IPS-NIHi11 (cell line): ENCODE measurements around the gene MAGI2.
"Not testable (repeated sequence)": the region's sequence is repeated elsewhere in the genome, so short reads cannot be mapped to it uniquely, and the experiment has no call there.

Source experiments
- DNase-seq: peaks from one replicate; pipeline ENCODE4 v3.0.0; 2012; ENCODE audit warnings: mixed read lengths, low spot score

MAGI2 gene

DNA sequence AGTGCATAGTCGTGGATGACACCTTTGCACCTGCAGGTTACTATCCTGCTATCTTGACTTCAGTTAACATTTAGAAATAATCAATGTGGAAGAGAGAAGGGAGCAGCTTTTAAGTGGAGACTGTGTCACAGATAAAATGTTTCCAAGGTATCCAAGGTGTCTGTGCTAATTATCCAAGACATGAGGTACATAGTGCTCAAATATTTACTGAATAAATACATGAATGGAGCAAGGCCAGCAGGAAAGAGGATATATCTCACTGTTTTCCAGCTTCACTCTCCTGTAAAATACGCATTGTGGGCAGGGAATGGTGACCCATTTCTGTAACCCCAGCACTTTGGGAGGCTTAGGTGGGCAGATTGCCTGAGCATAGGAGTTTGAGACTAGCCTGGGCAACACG, 1102.5 kb downstream of the MAGI2 start:
- DNase-seq = no peak

DNA sequence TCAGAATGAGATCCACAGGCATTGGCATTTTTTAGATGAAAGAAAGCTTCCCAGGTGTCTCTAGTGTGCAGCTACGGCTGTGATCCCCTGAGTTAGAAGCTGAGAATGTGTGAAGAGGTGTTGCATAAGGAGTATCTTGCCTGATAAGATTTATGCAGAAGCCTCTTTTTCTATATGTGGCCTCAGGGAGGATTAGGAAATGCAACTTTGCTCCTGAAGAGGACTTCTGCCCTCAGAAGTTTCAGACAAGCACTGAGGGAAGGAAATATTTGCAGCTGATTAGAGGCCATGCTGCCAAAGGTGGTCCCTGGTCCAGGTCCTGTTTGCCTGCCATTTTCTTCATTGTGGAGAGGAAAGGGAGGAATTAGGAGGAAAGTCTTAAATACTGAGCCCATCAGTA, 1103.1 kb downstream of the MAGI2 start:
- DNase-seq = no peak

DNA sequence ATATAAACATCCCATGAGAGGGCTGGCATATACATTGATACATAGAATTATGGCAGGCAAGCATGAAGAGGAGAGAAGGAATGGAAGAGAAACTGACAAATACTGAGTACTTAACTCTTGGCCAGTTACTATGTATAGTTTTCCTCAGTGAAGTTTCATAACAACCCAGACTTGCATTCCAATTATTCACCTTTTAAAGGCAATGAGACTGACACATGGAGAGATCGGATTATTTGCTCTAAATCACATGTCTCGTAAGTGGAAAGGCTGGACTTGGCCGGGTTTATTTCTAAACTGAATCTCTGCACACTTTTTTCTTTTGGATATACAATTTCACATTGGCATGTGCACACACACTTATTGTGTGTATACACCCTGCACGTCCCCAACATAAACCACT, 1106.6 kb downstream of the MAGI2 start:
- DNase-seq = no peak

DNA sequence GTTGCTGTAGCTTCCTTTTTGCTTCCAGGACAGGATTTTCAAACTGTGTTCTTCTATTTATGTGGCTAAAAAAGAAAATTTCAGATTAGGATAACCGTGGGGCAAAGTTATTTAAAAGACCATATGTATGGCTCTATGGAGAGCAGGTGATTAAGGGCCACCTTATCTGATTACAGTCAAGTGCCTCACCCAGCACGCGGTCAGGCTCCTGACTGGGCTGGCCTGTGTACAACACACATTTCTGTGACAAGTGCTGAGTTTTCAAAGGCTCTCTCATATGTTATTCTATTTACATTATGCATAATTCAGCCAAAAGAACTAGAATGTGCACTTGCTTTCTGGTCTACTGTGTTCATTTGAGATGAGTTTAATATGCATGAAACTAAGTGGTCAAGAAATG, 1107.5 kb downstream of the MAGI2 start:
- DNase-seq = no peak

DNA sequence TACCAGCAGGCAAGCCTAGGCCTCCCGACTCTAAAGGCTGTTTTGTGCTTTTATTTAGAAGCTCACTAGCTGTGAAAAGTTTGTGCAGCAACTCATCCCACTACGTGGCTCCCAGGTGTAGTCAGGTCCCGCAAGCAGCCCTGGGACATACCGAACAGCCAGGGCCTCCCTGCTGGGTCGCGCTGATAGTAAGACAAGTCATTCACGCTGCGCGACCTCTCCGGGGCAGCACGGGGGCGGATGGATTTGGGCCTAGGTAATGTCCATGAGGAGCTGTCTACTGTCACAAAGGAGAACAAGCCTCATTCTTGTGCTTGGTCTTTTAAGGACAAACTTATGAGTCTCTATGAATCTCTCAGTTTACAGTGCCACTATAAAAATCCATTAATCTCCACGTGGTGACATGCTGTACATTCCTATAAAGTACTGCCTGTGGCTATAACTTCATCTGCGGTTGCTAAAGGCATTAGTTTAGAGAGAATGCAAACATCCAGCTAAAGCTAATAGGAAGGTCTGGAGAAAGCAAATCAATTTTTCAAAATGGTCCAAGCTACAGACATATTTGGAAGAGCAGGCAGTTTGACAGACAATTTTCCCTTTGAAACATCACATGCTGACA, 1108.1 kb downstream of the MAGI2 start:
- no peak for DNase-seq

DNA sequence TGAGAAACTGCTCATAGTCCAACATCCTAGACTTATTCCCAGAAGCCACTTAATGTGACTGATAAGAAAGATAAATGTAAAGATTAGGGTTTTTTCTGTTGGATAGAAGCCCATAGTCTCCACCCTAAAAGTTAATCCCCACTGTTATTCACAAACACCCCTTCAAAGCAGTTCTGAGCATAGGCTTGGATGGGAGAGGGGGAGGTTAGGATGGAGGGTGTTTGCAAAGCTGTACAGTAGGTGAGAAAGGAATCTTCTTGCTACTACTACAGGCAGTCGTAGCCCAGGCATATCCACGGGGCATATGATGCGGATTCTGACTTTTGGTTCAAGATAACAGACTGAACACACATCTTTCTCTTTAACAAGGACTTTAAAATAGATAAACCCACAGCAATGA, 1119.0 kb downstream of the MAGI2 start:
- DNase-seq = no peak

DNA sequence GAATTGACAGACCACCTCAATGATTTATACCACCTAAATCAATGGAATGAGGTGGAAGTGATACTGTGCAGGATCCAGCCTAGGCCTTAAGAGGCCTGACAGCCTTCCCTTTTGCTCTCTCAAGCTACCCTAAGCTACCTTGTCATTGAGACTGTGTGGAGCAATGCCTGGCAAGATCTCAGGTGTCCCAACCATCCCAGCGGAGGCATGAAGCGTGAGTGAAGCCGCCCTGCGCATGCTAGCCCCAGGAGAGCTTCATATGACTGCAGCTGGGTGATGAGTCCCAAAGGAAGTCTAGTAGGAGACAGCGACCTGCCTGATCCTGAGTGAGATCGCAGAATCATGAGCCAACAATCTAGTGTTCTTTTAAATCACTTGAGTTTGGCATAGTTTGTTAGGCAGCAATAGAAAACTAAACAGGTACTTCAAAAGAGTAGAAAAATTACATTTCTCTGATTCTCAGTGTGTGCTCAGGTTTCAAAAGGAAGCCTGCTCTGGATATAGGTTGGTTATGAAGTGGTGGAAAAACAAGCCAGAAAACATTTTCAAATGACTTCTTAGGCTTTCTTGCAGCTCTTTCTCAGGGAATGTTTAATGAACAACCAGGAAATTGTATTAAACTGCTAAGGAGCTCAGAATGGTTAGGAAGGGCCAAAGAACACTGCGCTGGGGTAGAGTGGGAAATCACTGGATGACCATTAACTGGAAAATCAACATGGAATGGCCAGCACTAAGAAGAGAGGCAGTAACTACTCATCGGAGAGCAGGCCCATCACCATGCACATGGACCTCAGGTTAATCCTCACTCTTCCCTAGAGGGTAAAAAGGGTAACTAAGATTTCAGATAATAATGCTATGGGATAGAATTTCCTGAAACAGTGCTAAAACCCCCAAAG, 1119.7 kb downstream of the MAGI2 start:
- no peak for DNase-seq

DNA sequence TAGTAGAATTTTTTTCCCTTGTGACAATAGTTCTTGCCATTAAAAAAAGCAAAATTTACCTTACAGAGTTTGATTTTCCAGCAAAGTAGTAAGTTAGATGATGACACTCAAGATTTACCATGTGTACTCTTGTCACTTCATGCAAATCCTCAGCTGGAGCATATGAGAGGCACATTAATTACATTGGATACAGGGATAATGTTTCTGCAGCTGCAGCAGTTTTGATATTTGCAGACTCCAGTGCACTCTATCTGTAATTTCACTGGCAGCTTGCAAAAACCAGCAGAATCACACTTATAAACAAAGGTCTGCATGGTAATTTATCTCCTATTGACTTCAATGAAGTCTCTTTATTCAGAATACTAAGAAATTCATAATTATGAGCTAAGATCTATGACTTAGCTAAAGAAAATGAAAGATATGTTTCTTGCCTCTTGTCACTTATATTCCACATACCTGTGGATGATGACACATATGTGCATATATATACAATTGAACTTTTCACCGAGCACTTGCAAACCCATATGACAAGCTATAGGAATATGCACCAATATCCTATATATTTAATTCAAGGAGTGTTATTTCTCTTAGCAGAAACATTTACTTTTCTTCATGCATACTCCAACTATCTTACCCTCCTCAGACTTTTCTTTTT, 1124.3 kb downstream of the MAGI2 start:
- no peak for DNase-seq

DNA sequence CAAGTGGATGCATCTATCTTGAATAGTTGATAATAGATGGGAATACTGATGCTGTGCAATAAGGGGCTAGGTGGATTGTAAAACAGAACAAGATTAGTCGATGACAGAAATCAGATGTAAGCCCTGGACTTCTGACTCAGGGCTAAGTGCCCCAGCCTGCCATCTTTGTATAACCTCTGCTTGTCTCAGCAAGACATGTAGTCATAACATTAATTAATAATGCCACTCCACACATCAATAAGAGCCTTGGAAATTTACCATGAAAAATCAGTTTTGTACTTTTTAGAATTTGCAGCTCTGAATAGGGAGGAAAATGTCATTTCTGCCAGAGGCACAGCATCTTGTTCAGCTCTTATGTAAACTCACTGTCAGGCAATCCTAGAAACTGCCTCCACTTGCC, 1125.7 kb downstream of the MAGI2 start:
- DNase-seq = no peak

DNA sequence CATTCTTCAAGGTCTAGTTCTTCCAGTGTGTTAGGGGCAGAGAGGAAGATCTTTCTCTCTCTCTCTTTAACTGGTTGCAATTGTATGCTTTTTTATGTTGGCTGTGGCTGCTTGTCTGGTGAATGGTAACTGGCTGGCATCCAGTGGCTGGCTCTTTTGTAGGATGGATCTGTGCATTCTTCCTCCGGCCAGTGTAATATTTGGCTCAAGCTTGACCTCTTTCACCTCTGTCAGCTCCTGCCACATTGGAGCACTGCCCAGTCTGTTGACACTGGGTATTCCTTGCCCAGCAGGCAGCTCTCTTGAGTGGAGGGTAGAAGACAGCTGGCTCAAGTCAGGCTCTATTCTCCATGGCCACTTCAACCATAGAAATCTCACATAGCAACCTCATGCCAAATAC, 1126.6 kb downstream of the MAGI2 start:
- no peak for DNase-seq

DNA sequence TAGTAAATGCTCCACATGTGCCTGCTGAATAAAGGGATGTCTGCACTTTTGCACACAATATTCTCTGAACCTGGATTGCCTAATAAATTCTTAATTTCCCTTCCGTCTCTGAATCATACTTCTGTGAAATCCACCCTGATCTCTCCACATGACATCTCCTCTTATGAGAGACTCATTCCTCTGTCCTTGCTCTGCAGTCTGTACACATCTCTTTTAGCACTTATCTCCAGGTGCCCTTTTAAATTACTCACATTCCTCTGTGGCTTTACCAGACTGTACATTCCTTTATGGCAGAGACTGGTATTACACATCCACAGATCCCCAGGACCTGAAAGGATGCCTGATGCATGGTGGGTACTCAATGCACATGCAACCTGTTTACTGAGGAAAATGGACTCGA, 1127.3 kb downstream of the MAGI2 start:
- no peak for DNase-seq

DNA sequence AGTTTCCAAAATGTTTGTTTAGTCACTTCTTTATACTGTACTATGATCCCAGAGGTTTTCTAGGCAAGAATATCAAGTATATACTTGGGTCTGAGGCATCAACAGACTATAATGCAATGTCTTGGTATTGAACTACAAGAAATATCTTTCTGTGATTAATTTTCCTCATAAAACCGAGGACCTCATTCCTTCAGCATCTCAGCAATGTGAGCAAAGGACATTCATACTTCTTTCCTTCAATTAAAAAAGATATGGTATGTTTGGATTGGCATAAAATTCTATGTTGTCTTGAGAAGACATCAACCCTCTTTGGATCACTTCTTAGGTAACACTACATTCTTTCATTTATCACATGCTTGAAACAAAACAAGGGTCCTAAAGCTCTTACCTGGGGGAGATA, 1130.3 kb downstream of the MAGI2 start:
- DNase-seq = no peak

DNA sequence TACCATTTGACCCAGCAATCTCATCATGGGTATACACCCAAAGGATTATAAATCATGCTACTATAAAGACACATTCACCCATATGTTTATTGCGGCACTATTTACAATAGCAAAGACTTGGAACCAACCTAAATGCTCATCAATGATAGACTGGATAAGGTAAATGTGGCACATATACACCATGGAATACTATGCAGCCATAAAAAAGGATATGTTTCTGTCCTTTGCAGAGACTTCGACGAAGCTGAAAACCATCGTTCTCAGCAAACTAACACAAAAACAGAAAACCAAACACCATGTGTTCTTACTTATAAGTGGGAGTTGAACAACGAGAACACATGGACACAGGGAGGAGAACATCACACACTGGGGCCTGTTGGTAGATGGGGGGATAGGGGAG, 1131.2 kb downstream of the MAGI2 start:
- not testable (repeated sequence) for DNase-seq

DNA sequence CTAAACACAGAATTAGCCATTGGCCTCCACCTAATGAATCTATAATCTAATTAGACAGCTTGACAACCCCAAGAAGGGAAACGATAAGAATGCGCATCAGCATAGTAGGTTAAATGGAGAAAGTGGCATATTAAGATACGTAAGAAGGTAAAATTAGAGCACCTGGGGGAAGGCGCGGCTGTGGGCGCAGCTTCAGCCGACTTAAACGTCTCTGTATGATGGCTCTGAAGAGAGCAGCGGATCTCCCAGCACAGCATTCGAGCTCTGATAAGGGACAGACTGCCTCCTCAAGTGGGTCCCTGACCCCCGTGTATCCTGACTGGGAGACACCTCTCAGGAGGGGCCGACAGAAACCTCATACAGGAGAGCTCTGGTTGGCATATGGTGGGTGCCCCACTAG, 1136.1 kb downstream of the MAGI2 start:
- DNase-seq = no peak

DNA sequence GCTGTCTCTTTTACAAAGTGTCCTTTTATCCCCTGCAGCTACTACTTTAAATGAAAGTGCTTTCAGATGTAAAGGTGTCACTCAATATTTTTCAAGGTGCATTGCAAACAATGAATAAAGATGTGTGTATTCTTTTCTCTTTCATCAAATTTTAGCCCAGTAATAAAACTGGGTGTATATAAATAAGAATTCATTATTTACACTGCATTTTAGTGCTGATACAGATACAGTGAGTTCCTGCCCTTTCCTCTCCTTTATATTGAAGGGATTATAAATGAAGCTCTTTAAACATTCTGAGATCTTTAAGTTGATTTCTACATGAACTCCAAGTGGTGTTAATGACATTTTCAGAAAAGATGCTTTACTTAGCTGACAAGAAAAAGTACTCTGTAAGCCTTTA, 1137.4 kb downstream of the MAGI2 start:
- DNase-seq = no peak

DNA sequence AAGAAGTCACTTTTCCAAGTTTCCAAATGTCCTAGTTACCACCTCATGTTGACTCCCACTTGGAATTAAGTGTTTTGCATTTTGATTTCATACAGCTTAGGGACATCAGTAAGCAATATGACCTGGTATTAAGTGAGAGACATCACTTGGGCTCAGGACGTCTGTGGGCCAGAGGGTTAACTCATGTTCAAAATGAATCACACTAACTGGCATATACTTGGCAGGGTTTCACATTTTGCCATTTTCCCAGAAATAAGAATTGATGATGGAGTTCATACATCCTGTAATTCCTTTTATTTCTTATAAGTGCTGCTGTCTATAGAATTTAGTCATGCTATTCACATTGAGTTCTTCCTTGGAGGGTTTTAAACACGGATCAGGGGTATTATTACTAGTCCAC, 1138.3 kb downstream of the MAGI2 start:
- no peak for DNase-seq

DNA sequence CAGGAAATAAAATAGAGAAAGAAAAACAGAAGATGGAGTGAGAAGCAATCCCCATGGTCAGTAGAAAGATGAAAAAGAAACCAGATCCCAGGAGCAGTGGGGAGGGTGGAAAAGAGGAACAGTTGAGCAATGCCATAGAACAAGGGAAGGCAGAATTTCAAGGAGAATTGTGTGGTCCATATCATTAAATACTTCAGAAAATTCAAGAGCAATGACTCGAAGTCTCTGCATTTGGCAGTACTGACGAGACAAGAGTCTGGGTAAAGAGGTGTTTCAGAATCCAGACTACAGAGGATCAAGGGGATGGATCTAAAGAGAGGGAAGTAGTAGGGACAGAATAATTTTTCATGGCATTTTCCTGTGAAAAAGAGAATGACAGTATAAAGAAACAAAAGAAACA, 1142.3 kb downstream of the MAGI2 start:
- DNase-seq = no peak

DNA sequence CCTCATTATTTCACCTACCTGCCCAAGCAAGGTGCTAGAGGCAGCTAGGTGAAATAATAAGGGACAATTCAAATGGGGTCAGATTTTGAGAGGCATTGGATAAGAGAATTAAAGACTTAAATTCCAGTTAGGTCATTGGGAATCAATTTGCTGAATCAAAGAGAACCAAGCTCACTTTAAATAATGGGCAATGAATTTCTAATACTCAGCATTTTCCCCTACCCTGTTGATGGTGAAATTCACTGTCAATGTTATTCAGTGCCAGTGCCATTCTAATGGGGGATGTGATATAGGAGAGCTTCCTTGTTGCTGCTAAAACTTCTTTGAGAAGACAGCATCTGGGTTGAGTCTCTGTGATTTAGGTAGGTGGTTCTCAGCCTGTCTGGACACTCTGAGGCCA, 1145.6 kb downstream of the MAGI2 start:
- no peak for DNase-seq

DNA sequence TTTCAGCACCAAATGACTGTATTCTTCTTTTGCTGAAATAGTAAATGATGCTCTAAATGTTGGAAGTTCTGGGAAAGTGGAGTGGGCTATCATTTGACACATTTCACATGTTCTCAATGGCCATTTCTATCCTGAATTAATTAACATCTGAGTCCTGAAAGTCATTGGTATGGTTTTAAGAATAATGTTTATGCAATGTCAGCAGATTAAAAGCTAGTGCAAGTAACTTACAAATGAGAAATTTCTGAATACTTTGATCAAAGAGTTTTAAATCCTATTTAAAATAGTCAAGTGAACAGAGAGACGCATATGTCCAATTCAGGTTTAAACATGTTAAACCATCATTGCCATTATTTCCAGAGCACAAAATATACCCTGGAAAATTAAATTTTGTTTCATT, 1146.8 kb downstream of the MAGI2 start:
- no peak for DNase-seq

DNA sequence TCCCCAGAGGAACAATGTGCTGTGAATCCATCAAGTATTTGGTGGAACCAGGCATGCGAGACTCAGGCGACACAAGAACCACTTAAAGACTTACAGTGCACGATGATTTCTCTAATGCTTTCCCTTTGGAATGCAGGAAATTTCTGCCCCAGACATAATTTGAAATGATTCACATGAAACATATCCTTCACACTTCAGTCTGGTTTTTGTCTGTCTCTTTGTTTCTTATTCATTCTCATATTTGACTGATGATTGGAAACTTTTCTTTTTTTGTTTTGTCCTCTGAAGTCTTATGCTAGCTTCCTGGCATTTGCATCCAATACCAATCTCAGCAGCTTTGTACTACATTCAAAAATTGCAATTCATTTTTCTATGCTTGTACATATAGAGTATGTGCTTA, 1152.1 kb downstream of the MAGI2 start:
- no peak for DNase-seq

DNA sequence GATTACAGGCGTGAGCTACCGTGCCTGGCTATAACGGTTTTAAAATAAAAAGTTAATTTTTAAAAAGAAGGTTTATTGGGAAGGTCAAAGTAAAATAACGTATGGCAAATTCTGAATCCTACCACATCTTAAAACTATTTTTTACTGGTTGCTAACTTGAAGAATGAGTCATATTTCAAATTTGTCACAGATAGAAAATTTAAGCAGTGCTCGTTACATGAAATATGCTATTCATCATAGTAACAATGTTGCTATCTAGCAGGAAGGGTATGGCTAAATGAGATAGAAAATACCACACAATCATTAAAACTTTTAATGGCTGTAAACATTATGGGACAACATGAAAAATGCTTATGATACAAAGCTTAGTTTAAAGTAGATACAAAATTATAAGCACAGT, 1154.4 kb downstream of the MAGI2 start:
- DNase-seq = no peak

DNA sequence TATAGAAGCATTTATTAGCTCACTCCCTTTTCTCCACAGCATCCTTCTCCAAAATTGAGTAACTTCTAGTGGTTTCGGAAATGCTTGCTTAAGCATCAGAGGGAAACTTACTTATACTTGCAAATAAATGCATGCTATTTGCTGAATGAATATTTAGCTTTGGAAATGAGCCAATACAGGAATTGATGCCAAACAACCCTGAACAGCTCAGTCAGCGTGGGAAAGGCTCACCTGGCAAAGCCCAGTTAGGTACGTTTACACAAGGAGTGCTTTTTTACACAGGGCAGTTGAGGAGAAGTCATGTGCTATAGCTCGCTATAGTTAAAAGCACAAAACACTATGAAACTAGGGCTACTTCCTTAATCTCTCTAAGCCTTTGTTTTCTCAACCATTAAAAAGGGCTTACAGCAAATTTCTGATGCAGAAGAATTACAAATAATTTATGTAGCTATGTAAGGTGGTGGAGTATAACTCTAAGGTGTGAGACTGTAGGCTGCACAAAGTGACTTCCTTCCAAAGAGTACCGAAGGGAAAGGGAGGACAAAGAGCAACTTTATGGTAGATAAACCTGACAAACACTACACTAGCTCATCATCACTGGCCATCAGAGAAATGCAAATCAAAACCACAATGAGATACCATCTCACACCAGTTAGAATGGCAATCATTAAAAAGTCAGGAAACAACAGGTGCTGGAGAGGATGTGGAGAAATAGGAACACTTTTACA, 1156.7 kb downstream of the MAGI2 start:
- DNase-seq = no peak
